NCI-H1930 (cell line): ENCODE data around the gene ZNF71.
"Not testable (repeated sequence)": the region's sequence is repeated elsewhere in the genome, so short reads cannot be mapped to it uniquely, and the experiment has no call there.

Experiments
- DNase-seq, 2 experiments: peaks; one replicate each; lab custom pipeline; 2025; lab: John Stamatoyannopoulos, UW

ZNF71 gene

DNA sequence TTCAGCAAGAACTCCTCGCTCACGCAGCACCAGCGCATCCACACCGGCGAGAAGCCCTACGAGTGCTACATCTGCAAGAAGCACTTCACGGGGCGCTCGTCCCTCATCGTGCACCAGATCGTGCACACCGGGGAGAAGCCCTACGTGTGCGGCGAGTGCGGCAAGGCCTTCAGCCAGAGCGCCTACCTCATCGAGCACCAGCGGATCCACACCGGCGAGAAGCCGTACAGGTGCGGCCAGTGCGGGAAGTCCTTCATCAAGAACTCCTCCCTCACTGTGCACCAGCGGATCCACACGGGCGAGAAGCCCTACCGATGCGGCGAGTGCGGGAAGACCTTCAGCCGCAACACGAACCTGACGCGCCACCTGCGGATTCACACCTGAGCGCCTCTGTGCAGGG lies 27.3 kb downstream of the ZNF71 start:
- DNase-seq, result no peak

GRCh38 chr19:56623006-56623405 lies 27.9 kb downstream of the ZNF71 start:
- DNase-seq, result no peak

DNA sequence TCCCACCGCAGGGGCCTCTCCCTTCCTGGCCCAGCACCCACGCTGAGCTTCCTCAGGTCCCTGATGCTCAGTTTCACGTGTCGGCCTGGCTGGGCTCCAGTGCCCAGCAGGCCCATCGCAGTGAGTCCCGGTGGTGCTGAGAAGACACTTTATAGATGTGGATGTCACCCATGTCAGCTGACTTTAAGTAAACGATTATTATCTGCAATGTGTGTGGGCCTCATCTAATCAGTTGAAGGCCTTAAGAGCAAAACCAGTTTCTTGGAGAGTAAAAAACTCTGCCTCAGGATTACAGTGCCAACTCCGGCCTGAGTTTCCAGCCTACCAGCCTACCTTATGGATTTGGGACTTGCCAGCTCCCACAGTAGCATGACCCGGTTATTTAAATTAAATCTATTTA lies 30.6 kb downstream of the ZNF71 start:
- no peak for DNase-seq

DNA sequence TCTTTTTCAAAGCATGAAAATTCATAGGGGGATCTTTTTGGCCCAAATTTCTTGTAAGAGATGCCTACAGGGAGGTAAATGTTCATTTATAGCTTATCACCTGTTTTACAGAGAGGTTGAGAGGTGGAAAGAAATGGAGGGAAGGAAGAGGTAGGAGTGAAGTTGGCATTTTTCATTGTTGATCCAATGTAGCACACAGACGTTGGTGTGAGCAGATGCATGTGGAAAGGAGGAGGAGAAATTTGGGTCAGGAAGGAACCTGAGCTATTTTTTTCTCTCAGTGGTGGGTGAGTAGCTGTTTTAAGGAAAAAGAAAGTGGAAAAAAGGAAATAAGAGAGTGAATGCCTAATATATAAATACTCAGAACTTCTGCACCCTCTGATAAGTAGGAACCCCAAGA lies 37.9 kb downstream of the ZNF71 start:
- no peak for DNase-seq

DNA sequence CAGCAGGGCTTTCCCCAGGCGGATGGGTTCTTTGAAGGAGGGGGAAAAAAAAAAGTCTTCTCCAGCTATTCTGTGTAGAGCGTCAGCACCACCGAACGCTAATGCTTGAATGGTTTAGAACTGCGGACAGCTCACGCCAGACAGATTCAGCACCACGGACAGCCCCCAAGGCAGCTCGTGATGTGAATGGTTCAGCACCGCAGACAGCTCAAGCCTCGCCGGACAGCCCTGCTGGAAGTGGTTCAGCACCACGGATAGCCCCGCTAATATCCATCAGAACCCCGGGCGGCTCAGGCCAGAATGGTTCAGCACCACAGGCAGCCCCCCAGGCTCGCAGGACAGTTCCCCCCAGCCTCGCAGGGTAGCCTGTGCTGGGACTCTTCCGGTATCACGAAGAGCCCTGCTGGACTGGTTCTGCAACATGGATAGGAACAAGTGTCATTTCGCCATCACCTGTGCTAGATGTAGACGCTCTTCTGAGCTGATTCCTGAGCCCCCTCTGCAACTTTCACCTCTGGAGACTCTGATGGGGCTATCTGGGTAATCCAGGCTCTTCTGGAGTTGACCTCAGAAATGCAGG lies 43.0 kb downstream of the ZNF71 start:
- no peak for DNase-seq

- no peak for DNase-seq
Observed at GRCh38 chr19:56639217-56639616, 44.1 kb downstream of the ZNF71 start.

GRCh38 chr19:56642711-56643459 lies 47.8 kb downstream of the ZNF71 start, which contains the start of gene SMIM17:
Gene SMIM17 (plus strand): TSS chr19:56643159. CDS start chr19:56645668, 2,509 bp downstream.
- DNase-seq, result no peak

DNA sequence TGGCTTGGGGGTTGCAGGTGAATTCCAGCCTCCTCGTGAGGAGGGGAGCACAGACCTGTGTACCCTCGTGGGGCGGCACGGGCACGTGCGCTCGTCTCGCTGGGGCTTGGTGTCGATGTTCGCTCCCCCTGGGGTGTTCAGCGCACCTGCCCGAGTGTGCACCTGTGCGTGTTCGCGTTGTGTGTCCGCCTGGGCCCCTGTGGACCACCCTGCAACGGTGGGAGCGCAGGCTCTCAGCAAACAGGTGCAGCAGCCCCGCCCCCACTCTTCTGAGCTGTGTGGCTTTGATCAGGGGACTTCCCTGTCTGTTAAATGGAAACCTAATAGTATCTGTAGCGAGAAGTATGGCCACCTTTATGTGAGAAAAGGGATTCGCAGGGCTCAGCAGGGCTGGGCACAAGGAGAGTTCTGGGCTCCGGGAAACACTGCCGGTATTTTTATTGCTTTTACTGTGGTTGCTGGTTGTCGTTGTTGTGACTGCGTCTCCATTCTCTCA lies 48.4 kb downstream of the ZNF71 start:
- no peak for DNase-seq

DNA sequence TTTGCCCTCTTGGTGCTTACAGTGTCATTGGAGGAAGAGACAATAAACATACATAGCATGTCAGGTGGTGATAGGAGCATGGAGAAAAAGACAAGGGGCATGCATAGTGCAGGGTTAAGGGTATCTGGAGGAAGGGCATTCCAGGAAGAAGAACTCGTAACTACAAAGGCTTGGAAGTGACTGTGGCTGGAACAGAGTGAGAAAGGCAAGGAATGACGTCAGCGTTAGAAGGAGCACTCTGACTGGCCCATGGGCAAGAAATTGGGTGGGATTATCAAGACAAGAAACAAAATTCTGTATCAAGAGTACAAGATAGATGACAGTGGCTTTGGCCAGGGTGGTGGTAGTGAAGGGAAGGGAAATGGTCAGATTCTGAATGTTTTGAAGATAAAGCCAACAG lies 59.0 kb downstream of the ZNF71 start:
- DNase-seq, result no peak

DNA sequence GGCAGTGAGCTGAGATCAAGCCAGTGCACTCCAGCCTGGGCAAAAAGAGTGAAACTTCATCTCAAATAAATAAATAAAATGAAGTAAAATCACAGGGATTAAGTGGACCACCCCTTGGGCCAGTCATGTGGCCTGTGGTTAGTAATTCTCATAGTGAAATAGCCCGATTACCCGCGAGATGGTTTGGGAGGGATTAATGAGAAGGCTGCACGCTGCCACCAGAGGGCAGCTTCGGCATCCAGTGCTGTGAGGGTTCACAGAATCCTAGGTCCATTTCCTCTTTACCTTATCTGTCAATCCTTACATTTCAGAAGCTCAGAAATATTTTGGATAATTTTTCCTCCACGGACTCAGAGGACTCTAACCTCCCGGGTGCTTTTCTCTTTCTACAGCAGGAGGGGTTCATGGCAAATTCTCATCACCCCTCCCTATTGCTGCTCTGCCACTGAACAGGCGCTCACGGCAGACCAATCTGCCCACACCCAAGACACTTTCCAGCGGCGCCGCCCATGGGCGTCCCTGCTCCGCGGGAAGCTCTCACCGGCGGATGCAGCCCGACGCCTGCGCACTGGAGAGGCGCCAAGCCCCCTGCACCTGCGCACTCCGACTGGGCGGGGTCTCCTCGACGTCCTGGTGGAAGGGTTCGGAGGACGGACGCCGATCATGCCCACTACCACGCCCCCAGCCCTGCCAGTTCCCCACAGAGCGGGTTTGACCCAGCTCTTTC lies 65.4 kb downstream of the ZNF71 start:
- DNase-seq, result peak; percentile 39 to 59

GRCh38 chr19:56661248-56661647 lies 66.1 kb downstream of the ZNF71 start:
- no peak for DNase-seq

- DNase-seq, result no peak
Observed at GRCh38 chr19:56663931-56664500, 68.9 kb downstream of the ZNF71 start.

GRCh38 chr19:56664511-56664910 lies 69.4 kb downstream of the ZNF71 start:
- no peak for DNase-seq

- DNase-seq, result no peak
Observed at GRCh38 chr19:56667311-56667870, 72.3 kb downstream of the ZNF71 start.

GRCh38 chr19:56668676-56669075 lies 73.6 kb downstream of the ZNF71 start:
- DNase-seq, result no peak

DNA sequence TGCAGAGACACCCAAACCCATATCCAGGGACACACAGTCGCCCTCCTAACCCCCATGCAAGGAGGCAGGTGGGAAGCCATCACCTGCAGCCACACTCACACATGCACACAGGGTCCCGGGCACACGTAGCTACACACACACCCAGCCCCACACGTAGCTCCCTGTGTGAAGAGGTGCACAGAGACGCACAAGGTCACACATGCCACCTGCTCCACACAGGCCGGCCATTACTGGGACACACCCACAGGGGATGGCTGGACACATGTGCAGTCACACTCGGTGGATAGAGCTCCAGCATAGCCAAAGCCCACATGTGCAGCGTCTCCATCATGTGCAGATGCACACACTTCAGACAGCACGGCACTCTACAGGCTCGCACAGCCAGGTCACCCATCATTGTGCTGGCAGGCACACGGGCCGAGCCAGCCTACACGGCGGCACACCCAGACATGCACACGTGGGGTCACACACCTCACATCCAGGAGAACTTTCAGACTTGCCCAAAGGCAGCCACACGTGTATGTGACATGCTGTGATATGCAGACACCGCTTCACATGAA lies 75.4 kb downstream of the ZNF71 start:
- no peak for DNase-seq

GRCh38 chr19:56670961-56671612 lies 76.0 kb downstream of the ZNF71 start:
- DNase-seq, result no peak

DNA sequence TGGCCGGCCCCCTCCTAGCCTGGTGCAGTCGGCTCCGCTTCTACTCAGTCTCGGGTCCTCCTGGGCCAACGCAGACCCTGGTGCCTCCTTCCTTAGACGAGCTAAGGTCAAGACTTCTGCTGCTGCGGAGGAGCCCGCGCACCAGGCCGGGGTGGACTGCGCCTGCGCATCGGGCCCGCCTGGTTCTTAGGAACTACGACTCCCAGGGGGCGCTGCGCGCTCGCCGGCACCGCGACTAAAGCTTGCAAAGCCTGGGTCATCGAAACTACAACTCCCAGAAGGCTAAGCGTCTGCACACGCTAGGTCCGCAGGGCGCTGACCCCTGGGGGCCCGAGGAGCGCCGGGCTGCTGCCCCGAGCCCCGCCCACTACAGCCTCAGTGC lies 76.5 kb downstream of the ZNF71 start, which contains the start of gene ZNF835:
Gene ZNF835, minus strand, starts transcription at position 145 of the 382 bp plus-strand sequence. CDS start 6,559 bp downstream, outside the sequence.
- peak; percentile 89 to 97 for DNase-seq

DNA sequence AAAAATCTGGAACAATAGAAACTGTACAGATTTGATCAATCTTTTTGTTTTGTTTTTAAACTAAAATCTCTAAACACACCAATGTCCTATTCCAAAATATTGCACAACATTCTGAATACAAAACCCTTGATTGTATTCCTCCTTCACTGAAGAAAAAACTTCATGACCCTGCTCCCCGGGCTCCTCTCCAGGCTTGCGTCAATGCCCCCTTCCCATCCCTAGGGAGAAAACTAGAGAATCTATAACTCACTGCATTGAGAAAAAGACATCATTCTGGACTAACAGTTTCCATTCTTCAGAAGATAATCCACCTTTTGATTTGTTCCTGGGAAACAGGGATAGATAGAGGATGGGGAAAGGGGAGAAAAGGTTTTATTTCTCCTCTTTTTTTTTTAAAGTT lies 77.5 kb downstream of the ZNF71 start:
- DNase-seq, result not testable (repeated sequence)
